Neuron (in vitro differentiated cells): ENCODE results near the gene EFCAB10.
"Not testable (repeated sequence)": the region's sequence is repeated elsewhere in the genome, so short reads cannot be mapped to it uniquely, and the experiment has no call there.

ENCODE experiments used
- H2AFZ ChIP-seq: one replicate; pipeline ENCODE4 v1.6.1; 2013; ENCODE audit warnings: low read depth, mild to moderate bottlenecking, inconsistent platforms, low read length, moderate library complexity
- H3K27me3 ChIP-seq: one replicate; pipeline ENCODE4 v1.6.1; 2013; ENCODE audit warnings: low read length; ENCODE audit not compliant: insufficient read depth
- H3K36me3 ChIP-seq: one replicate; pipeline ENCODE4 v1.6.1; 2013; ENCODE audit warnings: low read length; ENCODE audit not compliant: insufficient read depth
- H3K4me1 ChIP-seq: one replicate; pipeline ENCODE4 v1.6.1; 2013; ENCODE audit warnings: low read length; ENCODE audit not compliant: insufficient read depth
- H3K4me3 ChIP-seq: 2 replicates; pipeline ENCODE4 v1.5.1; 2013; ENCODE audit warnings: mild to moderate bottlenecking, low read length, moderate library complexity
- H3K9me3 ChIP-seq: one replicate; pipeline ENCODE4 v1.6.1; 2013; ENCODE audit warnings: low read length

EFCAB10 gene

DNA sequence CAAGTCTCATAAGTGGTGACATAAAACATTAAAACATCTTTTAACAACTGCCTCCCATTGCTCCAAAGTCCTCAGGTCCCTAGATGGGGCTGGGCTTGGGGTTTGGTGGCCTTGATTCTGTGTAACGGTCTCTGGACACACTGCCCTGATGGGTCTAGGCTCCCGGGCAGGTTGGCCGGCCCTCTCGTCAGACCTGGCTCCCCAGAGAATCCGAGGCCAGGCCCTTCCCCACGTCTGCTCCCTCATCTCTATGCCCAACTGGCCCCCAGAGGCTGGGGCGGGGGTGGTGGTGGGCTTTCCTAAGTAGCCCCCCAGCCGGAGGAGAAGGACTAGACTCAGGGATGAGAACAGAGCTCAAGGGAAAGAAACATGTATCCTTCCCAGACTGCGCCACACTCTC lies 31.5 kb upstream of the EFCAB10 start:
- Histone ChIP-seq H3K4me3 (no peak overlapping the region), H3K4me1 (no peaks in the 10 kb centered on the region)

GRCh38 chr7:105611856-105612775 lies 30.8 kb upstream of the EFCAB10 start:
- no peaks in the 10 kb centered on the region for H3K27me3 ChIP-seq
- H3K4me3 ChIP-seq, result no peak overlapping the region
- no peaks in the 10 kb centered on the region for H3K9me3 ChIP-seq
- peaks cover 30% of the 10 kb centered on the region for H3K36me3 ChIP-seq
- no peak overlapping the region for H2AFZ ChIP-seq
- peaks cover under 1% of the 10 kb centered on the region for H3K4me1 ChIP-seq

More for the DNA sequence above, 31.5 kb upstream of the EFCAB10 start:
- Histone ChIP-seq H3K36me3 (peaks cover 34% of the 10 kb centered on the region), H2AFZ (no peak overlapping the region), H3K27me3 (no peaks in the 10 kb centered on the region), H3K9me3 (no peaks in the 10 kb centered on the region)

GRCh38 chr7:105610165-105610930 lies 29.1 kb upstream of the EFCAB10 start:
- Histone ChIP-seq H2AFZ (no peak overlapping the region), H3K9me3 (no peaks in the 10 kb centered on the region), H3K4me1 (peaks cover 4% of the 10 kb centered on the region), H3K36me3 (peaks cover 22% of the 10 kb centered on the region), H3K4me3 (no peak overlapping the region), H3K27me3 (no peaks in the 10 kb centered on the region)

GRCh38 chr7:105602325-105603305 lies 21.3 kb upstream of the EFCAB10 start:
- Histone ChIP-seq H2AFZ (no peak overlapping the region), H3K4me1 (peaks cover 4% of the 10 kb centered on the region), H3K9me3 (no peaks in the 10 kb centered on the region), H3K4me3 (no peak overlapping the region), H3K27me3 (no peaks in the 10 kb centered on the region), H3K36me3 (peaks cover 3% of the 10 kb centered on the region)

- Histone ChIP-seq H3K4me3 (no peak overlapping the region), H3K9me3 (no peaks in the 10 kb centered on the region), H2AFZ (no peak overlapping the region), H3K4me1 (no peaks in the 10 kb centered on the region), H3K36me3 (no peaks in the 10 kb centered on the region), H3K27me3 (no peaks in the 10 kb centered on the region)
Measured at GRCh38 chr7:105600720-105601550, 19.6 kb upstream of the EFCAB10 start.

DNA sequence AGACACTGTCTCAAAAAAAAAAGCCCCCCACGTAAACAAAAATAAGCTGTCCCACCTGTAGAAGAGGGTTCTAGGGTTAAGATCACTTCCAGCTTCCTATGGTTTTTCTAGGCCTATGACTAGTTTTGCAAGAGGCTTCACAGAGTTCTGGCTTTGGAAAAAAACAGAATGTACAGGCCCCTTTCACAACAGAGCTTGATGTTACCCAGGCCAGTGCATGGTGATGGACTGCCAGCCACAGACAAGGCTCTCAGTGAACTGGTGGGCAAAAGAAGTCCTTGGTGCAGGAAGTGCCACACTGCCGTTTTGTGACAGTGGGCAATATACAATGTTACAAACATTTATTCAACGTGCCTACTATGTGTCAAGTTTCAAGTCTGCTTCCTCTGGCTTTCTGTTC lies 18.3 kb upstream of the EFCAB10 start:
- H3K4me1 ChIP-seq, result no peaks in the 10 kb centered on the region
- no peak overlapping the region for H3K4me3 ChIP-seq
- H2AFZ ChIP-seq, result no peak overlapping the region
- H3K27me3 ChIP-seq, result no peaks in the 10 kb centered on the region
- no peaks in the 10 kb centered on the region for H3K36me3 ChIP-seq
- H3K9me3 ChIP-seq, result no peaks in the 10 kb centered on the region

GRCh38 chr7:105599080-105599479 lies 17.8 kb upstream of the EFCAB10 start:
- H2AFZ ChIP-seq, H3K4me1 ChIP-seq, H3K27me3 ChIP-seq, H3K9me3 ChIP-seq, H3K36me3 ChIP-seq, H3K4me3 ChIP-seq: not testable (repeated sequence)

GRCh38 chr7:105596866-105597265 lies 15.6 kb upstream of the EFCAB10 start:
- no peak overlapping the region for H2AFZ ChIP-seq
- H3K4me3 ChIP-seq, result no peak overlapping the region
- H3K36me3 ChIP-seq, result no peaks in the 10 kb centered on the region
- H3K9me3 ChIP-seq, result no peaks in the 10 kb centered on the region
- H3K27me3 ChIP-seq, result no peaks in the 10 kb centered on the region
- H3K4me1 ChIP-seq, result no peaks in the 10 kb centered on the region

DNA sequence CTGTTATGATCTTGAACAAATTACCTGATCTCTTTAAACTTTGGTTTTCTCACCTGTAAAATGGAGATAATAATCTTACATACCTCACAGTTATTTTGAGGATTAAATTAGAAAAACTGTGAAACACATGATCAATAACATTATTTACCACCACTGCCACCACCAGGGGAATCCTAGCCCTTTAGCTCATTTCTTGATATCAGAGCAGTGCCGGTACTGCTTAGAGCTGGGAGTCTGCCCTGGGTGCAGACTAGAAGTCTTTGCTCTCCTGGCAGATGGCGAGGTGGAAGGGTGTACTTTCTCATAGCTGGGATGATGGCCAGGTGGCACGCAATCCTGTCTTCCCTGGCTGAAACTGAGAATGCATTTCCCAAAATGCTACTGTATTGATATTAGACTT lies 12.7 kb upstream of the EFCAB10 start:
- Histone ChIP-seq H3K9me3 (no peaks in the 10 kb centered on the region), H3K4me3 (no peak overlapping the region), H3K36me3 (no peaks in the 10 kb centered on the region), H3K27me3 (no peaks in the 10 kb centered on the region), H2AFZ (no peak overlapping the region), H3K4me1 (no peaks in the 10 kb centered on the region)

- Histone ChIP-seq H3K36me3 (no peaks in the 10 kb centered on the region), H3K4me3 (no peak overlapping the region), H3K4me1 (no peaks in the 10 kb centered on the region), H3K9me3 (no peaks in the 10 kb centered on the region), H3K27me3 (no peaks in the 10 kb centered on the region), H2AFZ (no peak overlapping the region)
Measured at GRCh38 chr7:105591522-105591921, 10.2 kb upstream of the EFCAB10 start.

DNA sequence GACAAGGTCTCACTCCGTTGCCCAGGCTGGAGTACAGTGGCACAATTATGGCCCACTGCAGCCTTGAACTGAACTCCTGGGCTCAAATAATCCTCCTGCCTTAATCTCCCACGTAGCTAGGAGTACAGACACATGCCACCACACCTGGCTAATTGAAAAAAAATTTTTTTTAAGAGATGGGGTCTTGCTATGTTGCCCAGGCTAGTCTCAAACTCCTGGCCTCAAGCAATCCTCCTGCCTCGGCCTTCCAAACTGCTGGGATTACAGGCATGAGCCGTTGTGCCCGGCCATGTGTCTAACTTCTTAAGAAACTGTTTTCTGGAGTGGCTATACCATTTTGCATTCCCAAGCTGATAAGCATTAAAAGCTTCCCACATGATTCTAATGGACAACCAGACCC lies 9.5 kb upstream of the EFCAB10 start:
- no peaks in the 10 kb centered on the region for H3K9me3 ChIP-seq
- no peaks in the 10 kb centered on the region for H3K4me1 ChIP-seq

More for the DNA sequence above, 9.5 kb upstream of the EFCAB10 start:
- Histone ChIP-seq H2AFZ (no peak overlapping the region), H3K27me3 (no peaks in the 10 kb centered on the region), H3K36me3 (no peaks in the 10 kb centered on the region), H3K4me3 (no peak overlapping the region)
